AG10803 (cell line): ENCODE measurements around the gene TRUB2.

ENCODE experiments used
- DNase-seq: peaks from one replicate; pipeline ENCODE4 v3.0.0; 2010; ENCODE audit warnings: low read depth
- H3K4me3 ChIP-seq: 2 replicates; pipeline ENCODE4 v1.5.1; 2011; ENCODE audit warnings: mild to moderate bottlenecking, low read length, control low read depth
- CTCF ChIP-seq: conservative IDR thresholded peaks from 2 replicates; pipeline ENCODE4 v1.5.1; 2011; ENCODE audit warnings: mild to moderate bottlenecking, low read length, control low read depth, inconsistent platforms

TRUB2 gene, protein sequence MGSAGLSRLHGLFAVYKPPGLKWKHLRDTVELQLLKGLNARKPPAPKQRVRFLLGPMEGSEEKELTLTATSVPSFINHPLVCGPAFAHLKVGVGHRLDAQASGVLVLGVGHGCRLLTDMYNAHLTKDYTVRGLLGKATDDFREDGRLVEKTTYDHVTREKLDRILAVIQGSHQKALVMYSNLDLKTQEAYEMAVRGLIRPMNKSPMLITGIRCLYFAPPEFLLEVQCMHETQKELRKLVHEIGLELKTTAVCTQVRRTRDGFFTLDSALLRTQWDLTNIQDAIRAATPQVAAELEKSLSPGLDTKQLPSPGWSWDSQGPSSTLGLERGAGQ

DNA sequence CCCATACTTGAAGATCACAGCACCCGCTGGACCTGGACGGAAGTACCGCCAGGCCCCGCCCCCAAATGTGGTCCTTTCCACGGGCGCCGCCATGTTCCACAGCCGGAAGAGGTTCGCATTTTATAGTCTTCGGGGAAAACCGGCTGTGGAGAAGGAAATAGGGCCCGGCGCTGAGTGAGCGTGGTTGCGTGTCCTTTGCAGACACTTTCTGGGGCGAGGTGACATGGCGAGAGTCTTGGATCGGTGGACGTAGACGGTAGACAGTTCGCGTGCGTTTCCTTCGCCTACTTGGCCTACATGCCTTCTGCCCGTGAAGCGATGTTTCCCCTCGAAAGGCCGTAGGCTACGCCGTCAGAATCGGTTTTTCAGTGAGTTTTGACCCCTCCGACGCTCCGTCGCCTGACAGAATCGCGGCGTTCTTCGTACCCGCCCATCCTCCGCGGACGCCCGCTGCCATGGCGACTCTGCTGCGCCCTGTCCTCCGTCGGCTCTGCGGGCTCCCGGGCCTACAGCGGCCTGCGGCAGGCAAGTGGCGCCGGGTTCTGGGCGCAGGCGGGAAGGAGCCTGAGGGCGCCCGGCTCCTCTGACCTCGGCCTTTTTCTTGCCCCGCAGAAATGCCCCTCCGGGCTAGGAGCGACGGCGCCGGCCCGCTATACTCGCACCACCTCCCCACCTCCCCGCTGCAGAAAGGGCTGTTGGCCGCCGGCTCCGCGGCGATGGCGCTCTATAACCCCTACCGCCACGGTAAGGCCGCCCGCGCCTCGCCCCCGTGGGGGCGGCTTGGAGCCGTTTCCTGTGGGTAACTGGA, at the start of gene TRUB2, which contains the start of gene COQ4:
TSS of gene TRUB2 (minus strand) at position 44 of the 808 bp plus-strand sequence. CDS start at position 5, 39 bp downstream.
TSS of gene COQ4 (plus strand) at position 436 of the 808 bp plus-strand sequence. CDS start at position 456, 20 bp downstream.
- peak; percentile 92 for DNase-seq
- TF ChIP-seq CTCF, result no peak
- H3K4me3 ChIP-seq, result peak within 1 kb of the TSS; percentile 77

DNA sequence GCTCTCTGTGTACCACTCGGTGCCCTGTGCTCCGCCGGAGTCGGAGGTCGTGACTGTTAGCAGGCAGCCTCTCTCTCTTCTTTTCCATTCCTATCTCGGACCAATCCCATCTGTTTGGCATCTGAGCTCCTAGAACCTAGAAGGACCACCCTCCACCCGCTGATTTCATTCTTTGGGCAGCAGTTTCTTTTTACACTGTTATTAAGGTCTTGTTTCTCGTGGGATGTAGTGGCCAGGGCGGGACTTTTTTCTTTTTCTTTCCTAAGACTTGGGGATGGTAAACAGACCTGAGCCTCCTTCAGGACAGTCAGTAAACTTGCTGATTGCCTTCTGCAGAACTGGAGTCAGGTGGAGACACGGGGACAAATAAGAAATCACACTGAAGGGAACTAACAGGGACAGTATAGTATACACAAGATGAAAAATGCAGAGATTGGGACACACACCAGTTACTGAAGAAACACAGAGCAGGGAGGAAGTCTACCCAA, 49.4 kb upstream of the TRUB2 start:
- peak overlapping the region; percentile 99 for H3K4me3 ChIP-seq
- 0 out of 2 replicates have a peak, but pooled peaks have one; percentile 8 for TF ChIP-seq CTCF
- DNase-seq, result no peak

DNA sequence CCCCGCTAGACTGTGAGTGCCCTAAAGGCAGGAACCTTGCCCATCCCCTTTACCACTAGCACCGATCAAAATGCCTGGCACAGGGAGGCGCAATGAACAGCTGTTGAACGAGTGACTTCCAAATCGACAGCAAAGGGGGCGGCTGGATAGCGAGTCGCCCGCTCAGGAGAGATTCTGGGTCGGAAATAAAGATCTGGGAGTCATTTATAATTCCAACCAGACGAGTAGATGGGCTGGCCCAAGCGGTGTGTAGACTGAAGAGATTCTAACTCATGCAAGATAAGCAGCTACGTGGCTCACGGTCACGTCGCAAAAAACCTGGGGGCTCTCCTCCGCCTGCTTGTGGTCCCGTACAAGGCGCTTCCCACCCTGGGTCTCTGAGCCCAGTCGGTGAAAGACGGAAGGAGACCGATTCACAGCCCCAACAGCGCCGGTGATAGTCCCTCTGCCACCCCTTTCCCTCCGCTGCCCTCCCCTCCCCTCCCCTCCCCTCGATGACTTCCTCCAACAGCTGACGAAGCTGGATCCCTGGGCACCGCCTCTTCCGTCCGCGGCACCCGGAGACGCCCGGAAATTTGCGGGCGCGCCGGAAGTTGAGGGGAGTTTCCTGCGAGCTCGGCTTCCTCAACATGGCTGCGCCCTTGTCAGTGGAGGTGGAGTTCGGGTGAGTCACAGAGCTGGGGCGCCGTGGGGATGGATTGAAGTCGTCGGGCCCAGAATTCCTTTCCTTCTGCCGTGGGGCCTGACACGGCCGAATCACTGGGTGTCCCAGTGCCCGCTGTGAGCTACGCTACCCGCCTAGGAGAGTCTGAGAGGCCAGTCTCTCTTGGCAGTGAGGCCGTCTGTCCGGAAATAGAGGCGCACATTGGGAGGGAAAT, 48.7 kb upstream of the TRUB2 start, which contains the start of gene URM1:
TSS of gene URM1 (plus strand) at position 623 of the 878 bp plus-strand sequence. CDS start at position 630, 7 bp downstream.
- peak; percentile 96 for DNase-seq
- H3K4me3 ChIP-seq, result peak within 1 kb of the TSS; percentile 99
- TF ChIP-seq CTCF, result peak; percentile 35; the same call in 1 of the 2 replicates

DNA sequence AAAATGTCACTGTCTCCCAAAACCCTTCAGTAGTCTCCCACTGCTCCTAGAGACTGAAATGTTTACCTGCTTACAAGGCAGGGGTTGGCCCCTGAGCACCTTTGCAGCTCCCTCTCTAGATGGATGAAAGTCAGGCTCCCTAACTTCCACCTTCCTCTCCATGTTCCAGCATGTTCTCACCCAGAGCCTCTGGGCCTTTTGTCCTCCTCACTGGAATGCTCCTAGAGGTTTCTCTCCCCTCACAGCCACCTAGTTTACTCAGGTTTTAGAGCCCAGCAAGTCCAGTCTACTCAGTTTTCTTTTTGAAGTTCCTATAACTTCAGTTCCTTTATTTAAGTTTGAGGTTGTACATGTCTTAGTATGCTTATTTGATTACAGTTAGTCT, 48.1 kb upstream of the TRUB2 start:
- no peak for DNase-seq
- peak overlapping the region; percentile 99 for H3K4me3 ChIP-seq
- TF ChIP-seq CTCF, result no peak

- DNase-seq, result no peak
These were observed 46.9 kb upstream of the TRUB2 start for GRCh38 chr9:128369024-128369706.

More at GRCh38 chr9:128369024-128369706, 46.9 kb upstream of the TRUB2 start:
- TF ChIP-seq CTCF, result no peak
- H3K4me3 ChIP-seq, result no peak overlapping the region
